ENCODE results near the gene DIPK1A. TPM values are rescaled to one million over a fixed set of nuclear protein-coding genes. Genes with fewer than 3 reads are reported as not detected.

The DIPK1A gene
- total RNA-seq, 1 donor from 2014 or later = 9.7 TPM

DNA sequence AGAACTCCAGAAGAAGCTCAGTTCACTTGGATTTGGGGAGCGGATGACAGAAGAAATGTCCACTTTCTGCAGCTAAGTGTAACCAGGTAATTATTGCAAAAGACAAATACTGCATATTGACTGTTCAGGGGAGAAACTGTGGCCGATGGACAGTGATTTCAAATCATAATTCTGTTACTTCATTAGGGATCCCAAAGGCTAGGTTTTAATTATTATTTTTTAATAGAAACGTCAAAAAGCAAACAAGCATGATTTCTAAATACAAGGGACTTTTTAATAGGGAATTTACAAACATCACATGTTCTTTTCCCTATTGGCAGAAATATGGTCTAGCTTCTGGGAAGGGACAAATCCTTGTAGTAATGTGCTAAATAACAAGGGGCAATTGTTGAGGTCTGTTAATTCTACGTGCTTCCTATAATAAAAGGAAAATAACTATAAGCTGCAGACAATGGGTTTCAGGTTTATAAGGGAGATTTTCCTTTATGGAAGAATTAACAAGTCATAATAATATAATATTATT is 15.5 kb downstream of the DIPK1A start:
- no peak for FAIRE-seq
- Histone ChIP-seq H3K36me3 (ENCODE audit: control insufficient read depth, insufficient read depth, low read length) (no peaks in the 10 kb centered on the region), H3K27me3 (ENCODE audit: control insufficient read depth, insufficient read depth, low read length) (no peaks in the 10 kb centered on the region), H3K4me3 (ENCODE audit: low read depth, low read length) (no peak overlapping the region)
- TF ChIP-seq, protein P1, sequence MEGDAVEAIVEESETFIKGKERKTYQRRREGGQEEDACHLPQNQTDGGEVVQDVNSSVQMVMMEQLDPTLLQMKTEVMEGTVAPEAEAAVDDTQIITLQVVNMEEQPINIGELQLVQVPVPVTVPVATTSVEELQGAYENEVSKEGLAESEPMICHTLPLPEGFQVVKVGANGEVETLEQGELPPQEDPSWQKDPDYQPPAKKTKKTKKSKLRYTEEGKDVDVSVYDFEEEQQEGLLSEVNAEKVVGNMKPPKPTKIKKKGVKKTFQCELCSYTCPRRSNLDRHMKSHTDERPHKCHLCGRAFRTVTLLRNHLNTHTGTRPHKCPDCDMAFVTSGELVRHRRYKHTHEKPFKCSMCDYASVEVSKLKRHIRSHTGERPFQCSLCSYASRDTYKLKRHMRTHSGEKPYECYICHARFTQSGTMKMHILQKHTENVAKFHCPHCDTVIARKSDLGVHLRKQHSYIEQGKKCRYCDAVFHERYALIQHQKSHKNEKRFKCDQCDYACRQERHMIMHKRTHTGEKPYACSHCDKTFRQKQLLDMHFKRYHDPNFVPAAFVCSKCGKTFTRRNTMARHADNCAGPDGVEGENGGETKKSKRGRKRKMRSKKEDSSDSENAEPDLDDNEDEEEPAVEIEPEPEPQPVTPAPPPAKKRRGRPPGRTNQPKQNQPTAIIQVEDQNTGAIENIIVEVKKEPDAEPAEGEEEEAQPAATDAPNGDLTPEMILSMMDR (IDR thresholded peaks at IDR 0.05; ENCODE audit: insufficient read depth, low read length, severe bottlenecking) = no peak
- no peak for DNase-seq (ENCODE audit: low read depth)

DNA sequence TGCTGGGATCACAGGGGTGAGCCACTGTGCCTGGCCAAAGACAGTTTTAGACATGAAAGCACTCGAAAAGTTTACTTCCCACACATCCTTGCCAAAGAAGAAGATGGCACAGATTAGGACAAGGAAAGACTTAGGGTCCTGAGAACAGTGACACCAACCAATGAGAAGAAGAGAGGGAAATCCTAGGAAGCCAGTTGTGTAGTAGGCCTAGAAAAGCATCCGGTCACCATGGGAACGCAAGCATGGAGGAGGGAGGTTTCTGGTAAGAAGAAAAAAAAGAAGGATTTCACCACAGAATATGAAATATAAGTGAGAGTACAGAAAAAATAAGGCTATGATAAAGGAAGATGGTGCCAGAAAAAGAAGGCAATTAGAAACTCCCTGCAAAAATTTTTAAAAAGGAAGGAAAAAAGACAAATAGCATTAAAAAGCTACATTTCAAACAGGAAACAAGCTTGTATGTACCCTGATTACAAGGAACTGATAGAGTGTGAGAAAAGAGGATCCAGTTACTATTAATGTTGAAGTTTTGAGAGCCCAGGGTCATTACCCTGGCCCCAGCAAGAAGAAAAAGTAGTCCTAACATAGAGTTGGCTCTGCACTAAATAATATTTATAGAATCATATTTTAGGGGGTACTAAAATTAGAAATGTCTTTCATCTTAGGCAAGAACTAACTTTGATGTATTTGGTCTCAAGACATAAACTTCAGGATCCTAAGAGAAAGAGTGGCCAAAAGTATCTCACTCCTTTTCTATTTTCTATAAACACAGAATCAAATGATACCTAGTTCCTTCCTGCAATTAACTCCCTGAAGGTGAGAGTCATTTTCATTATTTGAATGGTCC is 16.1 kb downstream of the DIPK1A start:
- FAIRE-seq (no peak), DNase-seq (ENCODE audit: low read depth) (no peak)
- Histone ChIP-seq H3K27me3 (ENCODE audit: control insufficient read depth, insufficient read depth, low read length) (no peaks in the 10 kb centered on the region), H3K36me3 (ENCODE audit: control insufficient read depth, insufficient read depth, low read length) (no peaks in the 10 kb centered on the region), H3K4me3 (ENCODE audit: low read depth, low read length) (no peak overlapping the region)
- TF ChIP-seq, protein P1 (IDR thresholded peaks at IDR 0.05; ENCODE audit: insufficient read depth, low read length, severe bottlenecking) = no peak

DNA sequence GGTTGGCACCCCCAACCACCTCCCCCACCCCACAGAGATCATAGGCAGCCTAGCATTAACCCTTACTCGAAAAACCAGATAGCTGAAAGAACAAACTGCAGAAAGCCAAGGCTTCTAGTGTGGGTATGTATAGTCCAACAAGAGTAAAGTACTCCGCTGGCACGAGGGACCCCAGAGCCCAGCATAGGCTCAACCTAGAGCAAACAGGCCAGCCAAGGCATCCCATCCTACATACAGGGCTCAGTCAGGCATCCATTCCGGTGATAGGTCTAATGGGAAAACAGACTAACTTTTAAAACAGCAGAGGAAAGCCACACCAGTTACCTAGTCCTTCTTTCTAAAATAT is 17.8 kb downstream of the DIPK1A start:
- no peak for FAIRE-seq
- H3K36me3 ChIP-seq (ENCODE audit: control insufficient read depth, insufficient read depth, low read length) = no peaks in the 10 kb centered on the region
- H3K4me3 ChIP-seq (ENCODE audit: low read depth, low read length) = no peak overlapping the region
- H3K27me3 ChIP-seq (ENCODE audit: control insufficient read depth, insufficient read depth, low read length) = no peaks in the 10 kb centered on the region
- DNase-seq (ENCODE audit: low read depth) = no peak
- TF ChIP-seq, protein P1 (IDR thresholded peaks at IDR 0.05; ENCODE audit: insufficient read depth, low read length, severe bottlenecking) = no peak

DNA sequence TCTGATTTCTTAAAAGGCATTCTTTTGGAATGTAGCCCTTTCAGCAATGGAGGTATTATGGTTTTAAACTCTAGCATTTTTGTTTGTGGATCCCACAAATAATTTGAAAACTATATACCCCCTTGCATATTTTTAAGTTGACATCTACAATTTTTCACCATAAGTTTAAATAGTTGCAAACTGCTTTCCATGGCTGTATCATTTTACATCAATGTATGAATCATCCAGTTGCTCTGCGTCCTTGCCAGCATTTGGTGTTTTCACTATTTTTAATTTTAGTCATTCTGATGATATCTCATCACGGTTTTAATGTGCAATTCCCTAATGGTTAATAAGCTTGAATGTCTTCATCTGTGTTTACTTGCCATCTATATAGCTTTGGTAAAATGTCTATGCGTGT is 20.7 kb downstream of the DIPK1A start:
- peak; percentile 46 for DNase-seq (ENCODE audit: low read depth)
- no peaks in the 10 kb centered on the region for H3K27me3 ChIP-seq (ENCODE audit: control insufficient read depth, insufficient read depth, low read length)
- no peak overlapping the region for H3K4me3 ChIP-seq (ENCODE audit: low read depth, low read length)
- FAIRE-seq = no peak
- no peaks in the 10 kb centered on the region for H3K36me3 ChIP-seq (ENCODE audit: control insufficient read depth, insufficient read depth, low read length)
- TF ChIP-seq, protein P1 (IDR thresholded peaks at IDR 0.05; ENCODE audit: insufficient read depth, low read length, severe bottlenecking) = no peak

DNA sequence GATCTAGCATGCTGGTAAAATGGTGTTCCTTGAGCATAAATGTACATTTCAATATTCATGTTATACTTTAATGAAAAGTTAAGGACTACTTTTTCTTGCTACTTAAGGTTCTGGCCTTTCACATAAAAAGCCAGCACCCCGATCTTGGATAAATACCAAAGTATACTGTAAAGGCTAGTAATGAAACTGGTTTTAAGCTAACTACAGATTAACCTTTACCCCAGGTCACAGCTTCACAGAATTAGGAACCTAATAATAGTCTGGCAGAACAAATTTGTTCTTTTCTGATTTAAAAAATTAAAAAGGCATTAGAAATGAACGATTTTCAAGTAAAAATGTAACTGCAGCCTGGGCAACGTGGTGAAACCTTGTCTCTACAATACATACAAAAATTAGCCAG is 23.5 kb downstream of the DIPK1A start:
- Histone ChIP-seq H3K36me3 (ENCODE audit: control insufficient read depth, insufficient read depth, low read length) (no peaks in the 10 kb centered on the region), H3K27me3 (ENCODE audit: control insufficient read depth, insufficient read depth, low read length) (no peaks in the 10 kb centered on the region), H3K4me3 (ENCODE audit: low read depth, low read length) (no peak overlapping the region)
- no peak for DNase-seq (ENCODE audit: low read depth)
- TF ChIP-seq, protein P1 (IDR thresholded peaks at IDR 0.05; ENCODE audit: insufficient read depth, low read length, severe bottlenecking) = no peak
- FAIRE-seq = no peak
